DMS153 (cell line): Measurements from ENCODE around the gene ZWILCH.
"Not testable (repeated sequence)": the region's sequence is repeated elsewhere in the genome, so short reads cannot be mapped to it uniquely, and the experiment has no call there.

Source experiments
- DNase-seq: peaks from one replicate; lab custom pipeline; 2025; lab: John Stamatoyannopoulos, UW

The ZWILCH gene

GRCh38 chr15:66586155-66586976 lies 81.2 kb downstream of the ZWILCH start:
- DNase-seq, result no peak

- no peak for DNase-seq
These were observed 81.9 kb downstream of the ZWILCH start for GRCh38 chr15:66587020-66587419.

GRCh38 chr15:66587749-66588148 lies 82.6 kb downstream of the ZWILCH start:
- DNase-seq, result no peak

GRCh38 chr15:66588537-66588936 lies 83.4 kb downstream of the ZWILCH start:
- no peak for DNase-seq

- no peak for DNase-seq
These were observed 83.8 kb downstream of the ZWILCH start for GRCh38 chr15:66588971-66589370.

GRCh38 chr15:66589429-66589828 lies 84.3 kb downstream of the ZWILCH start:
- DNase-seq, result not testable (repeated sequence)

- no peak for DNase-seq
These were observed 85.3 kb downstream of the ZWILCH start for GRCh38 chr15:66590435-66590834.

- no peak for DNase-seq
These were observed 86.3 kb downstream of the ZWILCH start for GRCh38 chr15:66591322-66591862.

- DNase-seq, result no peak
These were observed 87.5 kb downstream of the ZWILCH start for GRCh38 chr15:66592505-66593218.

- DNase-seq, result no peak
These were observed 88.2 kb downstream of the ZWILCH start for GRCh38 chr15:66593219-66593780.

GRCh38 chr15:66594344-66594743 lies 89.2 kb downstream of the ZWILCH start:
- no peak for DNase-seq

GRCh38 chr15:66594836-66595235 lies 89.7 kb downstream of the ZWILCH start:
- no peak for DNase-seq

- DNase-seq, result no peak
These were observed 90.2 kb downstream of the ZWILCH start for GRCh38 chr15:66595332-66595731.

- DNase-seq, result no peak
These were observed 90.9 kb downstream of the ZWILCH start for GRCh38 chr15:66595931-66596545.

- no peak for DNase-seq
These were observed 93.1 kb downstream of the ZWILCH start for GRCh38 chr15:66598095-66598815.
